ENCODE data around the gene CLDN4.

DNA sequence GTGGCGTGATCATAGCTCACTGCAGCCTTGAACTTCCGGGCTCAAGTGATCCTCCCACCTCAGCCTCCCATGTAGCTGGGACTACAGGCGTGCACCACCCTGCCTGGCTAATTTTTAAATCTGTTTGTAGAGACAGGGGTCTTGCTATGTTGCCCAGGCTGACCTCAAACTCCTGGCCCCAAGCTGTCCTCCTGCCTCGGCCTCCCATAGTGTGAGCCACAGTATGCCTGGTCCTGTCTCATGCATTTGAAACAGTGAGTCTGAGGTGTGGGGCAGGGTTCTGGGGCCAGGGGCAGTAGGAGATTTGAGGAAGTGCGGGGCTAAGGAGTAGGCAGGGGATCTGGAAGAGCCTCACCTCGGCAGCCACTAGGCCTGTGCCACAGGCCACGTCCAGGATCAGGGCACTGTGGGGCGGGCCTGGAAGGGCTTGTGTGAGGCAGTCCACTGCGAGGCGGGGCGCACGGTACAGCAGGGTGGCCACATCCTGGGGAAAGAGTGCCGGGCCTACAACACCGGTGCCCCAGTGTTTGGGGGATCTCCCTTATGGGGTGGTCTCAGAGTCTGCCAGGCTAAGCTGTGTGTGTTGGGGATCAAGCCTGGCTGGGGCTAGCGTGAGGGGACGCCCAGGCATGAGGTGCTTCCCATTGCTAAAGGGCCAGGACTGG lies 10.1 kb downstream of the CLDN4 start:
- TF ChIP-seq CTCF (IDR thresholded peaks at IDR 0.05) (no peak), POLR2A (IDR thresholded peaks at IDR 0.05) (no peak)
